Measurements from ENCODE around the gene GTPBP3. TPM values are rescaled to one million over a fixed set of nuclear protein-coding genes. Genes with fewer than 3 reads are reported as not detected.

GTPBP3 gene
- total RNA-seq, 1 experiment from 2014 or later: 62.9 TPM

DNA sequence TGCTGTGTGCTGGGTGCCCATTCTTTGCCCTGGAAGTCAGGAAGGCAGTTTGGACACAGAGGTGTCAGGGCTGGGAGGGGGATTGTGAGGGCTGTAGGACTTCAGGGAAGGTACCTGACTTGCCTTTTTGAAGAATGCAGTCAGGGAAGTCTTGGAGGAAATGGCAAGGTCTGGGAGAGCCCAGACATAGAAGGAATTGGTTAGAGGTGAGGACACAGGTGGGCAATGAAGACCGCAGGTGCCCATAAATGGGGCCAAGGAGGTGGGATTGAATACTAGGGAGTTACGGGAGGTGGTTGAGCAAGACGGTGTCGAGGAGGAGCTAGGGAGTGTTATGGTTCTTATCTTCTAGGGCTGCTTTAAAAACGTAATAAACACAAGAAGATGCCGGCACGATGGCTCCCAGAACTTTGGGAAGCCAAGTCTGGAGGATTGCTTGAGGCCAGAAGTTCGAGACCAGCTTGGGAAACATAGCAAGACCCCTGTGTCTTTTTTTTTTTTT lies 29.4 kb upstream of the GTPBP3 start:
- TF ChIP-seq, protein P1, sequence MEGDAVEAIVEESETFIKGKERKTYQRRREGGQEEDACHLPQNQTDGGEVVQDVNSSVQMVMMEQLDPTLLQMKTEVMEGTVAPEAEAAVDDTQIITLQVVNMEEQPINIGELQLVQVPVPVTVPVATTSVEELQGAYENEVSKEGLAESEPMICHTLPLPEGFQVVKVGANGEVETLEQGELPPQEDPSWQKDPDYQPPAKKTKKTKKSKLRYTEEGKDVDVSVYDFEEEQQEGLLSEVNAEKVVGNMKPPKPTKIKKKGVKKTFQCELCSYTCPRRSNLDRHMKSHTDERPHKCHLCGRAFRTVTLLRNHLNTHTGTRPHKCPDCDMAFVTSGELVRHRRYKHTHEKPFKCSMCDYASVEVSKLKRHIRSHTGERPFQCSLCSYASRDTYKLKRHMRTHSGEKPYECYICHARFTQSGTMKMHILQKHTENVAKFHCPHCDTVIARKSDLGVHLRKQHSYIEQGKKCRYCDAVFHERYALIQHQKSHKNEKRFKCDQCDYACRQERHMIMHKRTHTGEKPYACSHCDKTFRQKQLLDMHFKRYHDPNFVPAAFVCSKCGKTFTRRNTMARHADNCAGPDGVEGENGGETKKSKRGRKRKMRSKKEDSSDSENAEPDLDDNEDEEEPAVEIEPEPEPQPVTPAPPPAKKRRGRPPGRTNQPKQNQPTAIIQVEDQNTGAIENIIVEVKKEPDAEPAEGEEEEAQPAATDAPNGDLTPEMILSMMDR (conservative IDR thresholded peaks at IDR 0.05): no peak
- no CpG with 5 or more reads among the region's 8 CpGs for WGBS (ENCODE audit: extremely low coverage, insufficient read length, low lambda C conversion rate)
- H3K4ac ChIP-seq (ENCODE audit: low read depth, low read length): no peak overlapping the region
- no peak overlapping the region for H4K5ac ChIP-seq (ENCODE audit: insufficient read length, low read depth, low read length)
- H3K56ac ChIP-seq (ENCODE audit: insufficient read length, low read depth, low read length): no peak overlapping the region
- Mint-ChIP-seq H3K9me3 (no peaks in the 10 kb centered on the region), H3K4me1 (peaks cover 29 to 39% of the 10 kb centered on the region in 2 experiments), H3K27ac (peak overlapping the region in 1 of 3 experiments; percentile 26; a peak in 1 of 7 replicates), H3K4me3 (peak overlapping the region; percentile 75 to 97), H3K27me3 (ENCODE audit: low read depth) (no peaks in the 10 kb centered on the region; the same call in 1 of the 2 replicates), H3K36me3 (ENCODE audit: insufficient read depth in 1 of 3, low read depth in 3 of 3) (peaks cover 6 to 10% (median 7%) of the 10 kb centered on the region in 3 experiments; a peak in 5 of 7 replicates)
- no peak overlapping the region for H3K18ac ChIP-seq (ENCODE audit: insufficient read length, low read depth, low read length)
- H2BK12ac ChIP-seq (ENCODE audit: insufficient read length, low read depth, low read length): no peak overlapping the region
- H3K27me3 ChIP-seq (ENCODE audit: insufficient read depth, low read length): no peaks in the 10 kb centered on the region
- H2BK120ac ChIP-seq (ENCODE audit: low read depth, low read length, poor library complexity, severe bottlenecking): no peak overlapping the region
- H3K79me1 ChIP-seq (ENCODE audit: insufficient read depth, low read depth, low read length, poor library complexity, severe bottlenecking): peaks cover 6% of the 10 kb centered on the region
- H2BK20ac ChIP-seq (ENCODE audit: low read depth, low read length, poor library complexity, severe bottlenecking): no peak overlapping the region
- no peaks in the 10 kb centered on the region for H4K20me1 ChIP-seq (ENCODE audit: control insufficient read depth, insufficient read depth, insufficient read length)
- H4K8ac ChIP-seq (replicated peaks; ENCODE audit: insufficient read length, low read depth, low read length): no peak overlapping the region
- no peak overlapping the region for H2BK15ac ChIP-seq (ENCODE audit: low read depth, low read length)
- H3K79me2 ChIP-seq (ENCODE audit: insufficient read depth, low read length): peaks cover 7% of the 10 kb centered on the region; the same call in 1 of the 2 replicates
- H3T11ph ChIP-seq (ENCODE audit: low read length): no peak overlapping the region
- no peak for DNase-seq
- H3K14ac ChIP-seq (ENCODE audit: insufficient read depth, low read length): no peak overlapping the region
- H3K9me3 ChIP-seq (ENCODE audit: control insufficient read depth, low read depth, low read length): no peaks in the 10 kb centered on the region
- H2AFZ ChIP-seq (ENCODE audit: low read length): no peak overlapping the region
- peaks cover 11% of the 10 kb centered on the region for H3K23me2 ChIP-seq (ENCODE audit: insufficient read length, low read depth, low read length, poor library complexity, severe bottlenecking)
- no peak overlapping the region for H4K91ac ChIP-seq (ENCODE audit: insufficient read length, low read depth, low read length)
- no peak overlapping the region for H3K9ac ChIP-seq (ENCODE audit: extremely low read depth, insufficient read length, low read length)
- peaks cover 3% of the 10 kb centered on the region; the same call in 1 of the 2 replicates for H3K4me1 ChIP-seq (ENCODE audit: insufficient read depth, low read length)
- H3K4me2 ChIP-seq (ENCODE audit: insufficient read depth, insufficient read length, low read length): no peak overlapping the region
- no peak overlapping the region for H2BK5ac ChIP-seq (ENCODE audit: insufficient read length, low read length)
- H3K27ac ChIP-seq (ENCODE audit: insufficient read length, low read depth, low read length): no peak overlapping the region
- no peak overlapping the region for H3K23ac ChIP-seq (ENCODE audit: insufficient read length, low read depth, low read length)
- no peak overlapping the region for H2AK5ac ChIP-seq (ENCODE audit: insufficient read length, low read length)

All from H9 (cell line).